NCI-H345 treated with DMSO at 0.1 percent for 48 hours (cell line): ENCODE data around the gene P3R3URF.

Source experiments
- DNase-seq: peaks from one replicate; lab custom pipeline; 2025; ENCODE audit not compliant: unreplicated experiment; lab: John Stamatoyannopoulos, UW

Gene P3R3URF

GRCh38 chr1:46174448-46175231 is 1.6 kb downstream of the P3R3URF start, which contains the start of gene TSPAN1:
TSS of gene TSPAN1 (plus strand) at chr1:46175087. CDS start at chr1:46181108, 6,021 bp downstream.
- DNase-seq: no peak

GRCh38 chr1:46173361-46173856 is 2.9 kb downstream of the P3R3URF start:
- no peak for DNase-seq

GRCh38 chr1:46172321-46172720 is 4.0 kb downstream of the P3R3URF start:
- no peak for DNase-seq

GRCh38 chr1:46171871-46172270 is 4.4 kb downstream of the P3R3URF start:
- no peak for DNase-seq

GRCh38 chr1:46171351-46171750 is 4.9 kb downstream of the P3R3URF start:
- no peak for DNase-seq

- DNase-seq: no peak
Observed at GRCh38 chr1:46169811-46170454, 6.4 kb downstream of the P3R3URF start.

- no peak for DNase-seq
Observed at GRCh38 chr1:46168477-46168876, 7.8 kb downstream of the P3R3URF start.

GRCh38 chr1:46166521-46167462 is 9.5 kb downstream of the P3R3URF start:
- no peak for DNase-seq

GRCh38 chr1:46160212-46160611 is 16.1 kb downstream of the P3R3URF start:
- DNase-seq: no peak

GRCh38 chr1:46159516-46159915 is 16.8 kb downstream of the P3R3URF start:
- DNase-seq: no peak

- no peak for DNase-seq
Observed at GRCh38 chr1:46158312-46159281, 17.7 kb downstream of the P3R3URF start.

GRCh38 chr1:46157916-46158311 is 18.4 kb downstream of the P3R3URF start:
- no peak for DNase-seq

GRCh38 chr1:46153732-46154131 is 22.6 kb downstream of the P3R3URF start:
- no peak for DNase-seq

GRCh38 chr1:46153228-46153627 is 23.1 kb downstream of the P3R3URF start:
- no peak for DNase-seq

GRCh38 chr1:46152016-46152415 is 24.3 kb downstream of the P3R3URF start:
- no peak for DNase-seq

GRCh38 chr1:46150085-46150484 is 26.2 kb downstream of the P3R3URF start:
- no peak for DNase-seq

- DNase-seq: no peak
Observed at GRCh38 chr1:46148318-46148717, 28.0 kb downstream of the P3R3URF start.

GRCh38 chr1:46137916-46138315 is 38.4 kb downstream of the P3R3URF start:
- DNase-seq: no peak

- no peak for DNase-seq
Observed at GRCh38 chr1:46136711-46137110, 39.6 kb downstream of the P3R3URF start.
